ENCODE data around the gene LRIT1.

Gene LRIT1

GRCh38 chr10:84214612-84215235 is 26.6 kb downstream of the LRIT1 start:
- Histone ChIP-seq H3K4me3 (ENCODE audit: low read length, poor library complexity, severe bottlenecking) (no peak overlapping the region), H3F3A (ENCODE audit: low read depth) (no peaks in the 10 kb centered on the region), H3K9ac (ENCODE audit: low read depth, low read length, poor library complexity, severe bottlenecking) (no peak overlapping the region), H3K9me3 (ENCODE audit: insufficient read depth, low read depth, low read length) (no peaks in the 10 kb centered on the region), H3K9me2 (replicated peaks; ENCODE audit: low read depth, low read length) (no peaks in the 10 kb centered on the region), H4K20me1 (ENCODE audit: insufficient read depth, low read length, poor library complexity, severe bottlenecking) (no peaks in the 10 kb centered on the region), H3K36me3 (ENCODE audit: insufficient read depth, low read length) (no peaks in the 10 kb centered on the region), H2AFZ (ENCODE audit: low read length) (no peak overlapping the region), H3K4me1 (ENCODE audit: insufficient read depth, low read length, poor library complexity, severe bottlenecking) (no peaks in the 10 kb centered on the region), H3K27me3 (ENCODE audit: insufficient read depth, low read length, poor library complexity, severe bottlenecking) (no peaks in the 10 kb centered on the region), H3K4me2 (ENCODE audit: low read depth, low read length, poor library complexity, severe bottlenecking) (no peak overlapping the region), H3K79me2 (ENCODE audit: insufficient read depth, low read length) (no peaks in the 10 kb centered on the region)
- TF ChIP-seq, protein P1, sequence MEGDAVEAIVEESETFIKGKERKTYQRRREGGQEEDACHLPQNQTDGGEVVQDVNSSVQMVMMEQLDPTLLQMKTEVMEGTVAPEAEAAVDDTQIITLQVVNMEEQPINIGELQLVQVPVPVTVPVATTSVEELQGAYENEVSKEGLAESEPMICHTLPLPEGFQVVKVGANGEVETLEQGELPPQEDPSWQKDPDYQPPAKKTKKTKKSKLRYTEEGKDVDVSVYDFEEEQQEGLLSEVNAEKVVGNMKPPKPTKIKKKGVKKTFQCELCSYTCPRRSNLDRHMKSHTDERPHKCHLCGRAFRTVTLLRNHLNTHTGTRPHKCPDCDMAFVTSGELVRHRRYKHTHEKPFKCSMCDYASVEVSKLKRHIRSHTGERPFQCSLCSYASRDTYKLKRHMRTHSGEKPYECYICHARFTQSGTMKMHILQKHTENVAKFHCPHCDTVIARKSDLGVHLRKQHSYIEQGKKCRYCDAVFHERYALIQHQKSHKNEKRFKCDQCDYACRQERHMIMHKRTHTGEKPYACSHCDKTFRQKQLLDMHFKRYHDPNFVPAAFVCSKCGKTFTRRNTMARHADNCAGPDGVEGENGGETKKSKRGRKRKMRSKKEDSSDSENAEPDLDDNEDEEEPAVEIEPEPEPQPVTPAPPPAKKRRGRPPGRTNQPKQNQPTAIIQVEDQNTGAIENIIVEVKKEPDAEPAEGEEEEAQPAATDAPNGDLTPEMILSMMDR (conservative IDR thresholded peaks at IDR 0.05; ENCODE audit: low read length), result peak; percentile 58
- TF ChIP-seq EZH2phosphoT487 (IDR thresholded peaks at IDR 0.05; ENCODE audit: borderline replicate concordance), result no peak

GRCh38 chr10:84214046-84214572 is 27.2 kb downstream of the LRIT1 start:
- no peaks in the 10 kb centered on the region for H3K27me3 ChIP-seq (ENCODE audit: insufficient read depth, low read length, poor library complexity, severe bottlenecking)
- no peaks in the 10 kb centered on the region for H3F3A ChIP-seq (ENCODE audit: low read depth)
- H3K4me2 ChIP-seq (ENCODE audit: low read depth, low read length, poor library complexity, severe bottlenecking), result no peak overlapping the region
- no peaks in the 10 kb centered on the region for H3K36me3 ChIP-seq (ENCODE audit: insufficient read depth, low read length)
- H3K9me2 ChIP-seq (replicated peaks; ENCODE audit: low read depth, low read length), result no peaks in the 10 kb centered on the region
- no peaks in the 10 kb centered on the region for H3K79me2 ChIP-seq (ENCODE audit: insufficient read depth, low read length)
- no peak overlapping the region for H3K4me3 ChIP-seq (ENCODE audit: low read length, poor library complexity, severe bottlenecking)
- no peaks in the 10 kb centered on the region for H3K4me1 ChIP-seq (ENCODE audit: insufficient read depth, low read length, poor library complexity, severe bottlenecking)
- no peaks in the 10 kb centered on the region for H4K20me1 ChIP-seq (ENCODE audit: insufficient read depth, low read length, poor library complexity, severe bottlenecking)
- H2AFZ ChIP-seq (ENCODE audit: low read length), result no peak overlapping the region
- H3K9ac ChIP-seq (ENCODE audit: low read depth, low read length, poor library complexity, severe bottlenecking), result no peak overlapping the region
- H3K9me3 ChIP-seq (ENCODE audit: insufficient read depth, low read depth, low read length), result no peaks in the 10 kb centered on the region
- TF ChIP-seq EZH2phosphoT487 (IDR thresholded peaks at IDR 0.05; ENCODE audit: borderline replicate concordance), result no peak
- TF ChIP-seq, protein P1 (conservative IDR thresholded peaks at IDR 0.05; ENCODE audit: low read length), result no peak

- no peaks in the 10 kb centered on the region for H4K20me1 ChIP-seq (ENCODE audit: insufficient read depth, low read length, poor library complexity, severe bottlenecking)
- no peak overlapping the region for H3K9ac ChIP-seq (ENCODE audit: low read depth, low read length, poor library complexity, severe bottlenecking)
Measured at GRCh38 chr10:84213076-84213475, 28.3 kb downstream of the LRIT1 start.

More at GRCh38 chr10:84213076-84213475, 28.3 kb downstream of the LRIT1 start:
- no peaks in the 10 kb centered on the region for H3F3A ChIP-seq (ENCODE audit: low read depth)
- TF ChIP-seq EZH2phosphoT487 (IDR thresholded peaks at IDR 0.05; ENCODE audit: borderline replicate concordance), result no peak
- TF ChIP-seq, protein P1 (conservative IDR thresholded peaks at IDR 0.05; ENCODE audit: low read length), result no peak
- no peaks in the 10 kb centered on the region for H3K79me2 ChIP-seq (ENCODE audit: insufficient read depth, low read length)
- H3K4me1 ChIP-seq (ENCODE audit: insufficient read depth, low read length, poor library complexity, severe bottlenecking), result no peaks in the 10 kb centered on the region
- no peaks in the 10 kb centered on the region for H3K9me3 ChIP-seq (ENCODE audit: insufficient read depth, low read depth, low read length)
- H3K36me3 ChIP-seq (ENCODE audit: insufficient read depth, low read length), result no peaks in the 10 kb centered on the region
- no peak overlapping the region for H3K4me3 ChIP-seq (ENCODE audit: low read length, poor library complexity, severe bottlenecking)
- H3K9me2 ChIP-seq (replicated peaks; ENCODE audit: low read depth, low read length), result no peaks in the 10 kb centered on the region
- H2AFZ ChIP-seq (ENCODE audit: low read length), result no peak overlapping the region
- H3K27me3 ChIP-seq (ENCODE audit: insufficient read depth, low read length, poor library complexity, severe bottlenecking), result no peaks in the 10 kb centered on the region
- no peak overlapping the region for H3K4me2 ChIP-seq (ENCODE audit: low read depth, low read length, poor library complexity, severe bottlenecking)

Data from Loucy (cell line).